Endothelial cell of umbilical vein (primary cell): ENCODE results near the gene XNDC1N.
"Not testable (repeated sequence)": the region's sequence is repeated elsewhere in the genome, so short reads cannot be mapped to it uniquely, and the experiment has no call there.

ENCODE experiments used
- GATA2 ChIP-seq: IDR thresholded peaks from 2 replicates; pipeline ENCODE4 v1.7.0; 2011; ENCODE audit warnings: low read depth, mild to moderate bottlenecking, moderate library complexity, mixed read lengths, low read length; ENCODE audit not compliant: insufficient read length, insufficient read depth
- MAX ChIP-seq: IDR thresholded peaks from 2 replicates; pipeline ENCODE4 v1.6.1; 2011; ENCODE audit not compliant: insufficient read depth, insufficient read length
- MYC ChIP-seq: IDR thresholded peaks from one replicate; pipeline ENCODE4 v1.6.1; 2011; ENCODE audit warnings: mild to moderate bottlenecking, low read depth, low read length
- POLR2A ChIP-seq: IDR thresholded peaks from 2 replicates; pipeline ENCODE4 v1.6.1; 2012; ENCODE audit warnings: low read depth, mild to moderate bottlenecking, control low read depth, low read length
- POLR2AphosphoS5 ChIP-seq: IDR thresholded peaks from 2 replicates; pipeline ENCODE4 v1.6.1; 2012; ENCODE audit warnings: low read depth, mild to moderate bottlenecking, control low read depth, low read length, moderate library complexity; ENCODE audit not compliant: insufficient read depth
- TF ChIP-seq, protein P1 (sequence below), 2 donors: IDR thresholded peaks; 1 replicate in 1 of 2; 2 replicates in 1 of 2; pipeline ENCODE4 v1.5.1; 2011; ENCODE audit warnings: low read length in 2 of 2, mild to moderate bottlenecking in 2 of 2, moderate library complexity in 2 of 2, control low read depth in 1 of 2, inconsistent platforms in 1 of 2, low read depth in 1 of 2; ENCODE audit not compliant: insufficient read depth in 1 of 2; ENCODE audit errors: extremely low read depth in 1 of 2

DNA sequence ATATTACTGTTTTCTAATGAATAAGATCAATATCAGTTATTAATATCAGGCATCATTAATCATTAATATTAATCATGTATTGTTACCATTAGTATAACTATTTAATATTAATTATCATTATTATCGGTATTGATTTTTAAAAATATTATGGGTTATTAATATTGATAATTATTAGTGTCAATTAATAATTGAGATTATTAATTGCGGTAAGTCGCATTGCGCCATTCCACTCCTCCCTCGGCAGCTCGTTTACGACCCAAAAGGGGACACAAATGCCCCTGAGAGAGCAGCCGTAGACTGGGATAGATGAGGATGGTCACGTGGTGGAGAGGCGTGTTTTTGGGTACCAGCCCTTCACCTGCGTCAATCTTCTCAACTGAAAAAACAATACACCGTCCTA is 42.6 kb downstream of the XNDC1N start:
- not testable (repeated sequence) for TF ChIP-seq POLR2A, MYC, GATA2, POLR2AphosphoS5, MAX
- TF ChIP-seq, protein P1, sequence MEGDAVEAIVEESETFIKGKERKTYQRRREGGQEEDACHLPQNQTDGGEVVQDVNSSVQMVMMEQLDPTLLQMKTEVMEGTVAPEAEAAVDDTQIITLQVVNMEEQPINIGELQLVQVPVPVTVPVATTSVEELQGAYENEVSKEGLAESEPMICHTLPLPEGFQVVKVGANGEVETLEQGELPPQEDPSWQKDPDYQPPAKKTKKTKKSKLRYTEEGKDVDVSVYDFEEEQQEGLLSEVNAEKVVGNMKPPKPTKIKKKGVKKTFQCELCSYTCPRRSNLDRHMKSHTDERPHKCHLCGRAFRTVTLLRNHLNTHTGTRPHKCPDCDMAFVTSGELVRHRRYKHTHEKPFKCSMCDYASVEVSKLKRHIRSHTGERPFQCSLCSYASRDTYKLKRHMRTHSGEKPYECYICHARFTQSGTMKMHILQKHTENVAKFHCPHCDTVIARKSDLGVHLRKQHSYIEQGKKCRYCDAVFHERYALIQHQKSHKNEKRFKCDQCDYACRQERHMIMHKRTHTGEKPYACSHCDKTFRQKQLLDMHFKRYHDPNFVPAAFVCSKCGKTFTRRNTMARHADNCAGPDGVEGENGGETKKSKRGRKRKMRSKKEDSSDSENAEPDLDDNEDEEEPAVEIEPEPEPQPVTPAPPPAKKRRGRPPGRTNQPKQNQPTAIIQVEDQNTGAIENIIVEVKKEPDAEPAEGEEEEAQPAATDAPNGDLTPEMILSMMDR (IDR thresholded peaks at IDR 0.05; ENCODE audit: extremely low read depth in 1 of 2, insufficient read depth in 1 of 2, low read depth in 1 of 2, low read length in 2 of 2): not testable (repeated sequence)
